OCI-LY3 (cell line): ENCODE data around the gene CD4.

Experiments used
- H2AFZ ChIP-seq: fragments of 200-600, 300-600 bp; shearing (Covaris generic); 2 replicates; pipeline ENCODE4 v1.6.0; 2014; ENCODE audit warnings: antibody characterized with exemption, low read depth, low read length
- H3K27ac ChIP-seq: fragments of 200-600, 300-600 bp; sonication (generic); 2 replicates; pipeline ENCODE4 v1.5.1; 2014; ENCODE audit warnings: mild to moderate bottlenecking, low read length, moderate library complexity, mixed read lengths
- H3K27me3 ChIP-seq: fragments of 200-600, 300-600 bp; sonication (generic); 2 replicates; pipeline ENCODE4 v1.6.1; 2014; ENCODE audit warnings: low read depth, low read length, mixed read lengths
- H3K36me3 ChIP-seq: fragments of 200-600, 300-600 bp; sonication (generic); replicated peaks from 2 replicates; pipeline ENCODE3; 2014; ENCODE audit warnings: low read depth, low read length, mixed read lengths
- H3K4me1 ChIP-seq: fragments of 300-600, 200-600 bp; sonication (generic); 2 replicates; pipeline ENCODE4 v1.6.1; 2014; ENCODE audit warnings: low read length, mixed read lengths
- H3K4me2 ChIP-seq: fragments of 200-600, 300-600 bp; sonication (generic); 2 replicates; pipeline ENCODE4 v1.6.1; 2014; ENCODE audit warnings: low read length, mixed read lengths
- H3K4me3 ChIP-seq: fragments of 300-600, 200-600 bp; sonication (generic); 2 replicates; pipeline ENCODE4 v1.5.1; 2014; ENCODE audit warnings: antibody characterized with exemption, mild to moderate bottlenecking, low read length, moderate library complexity
- H3K79me2 ChIP-seq: fragments of 300-600, 200-600 bp; shearing (Covaris generic); 2 replicates; pipeline ENCODE4 v1.6.1; 2014; ENCODE audit warnings: mild to moderate bottlenecking, low read length, mixed read lengths
- H3K9ac ChIP-seq: fragments of 300-600, 200-600 bp; shearing (Covaris generic); 2 replicates; pipeline ENCODE4 v1.6.0; 2014; ENCODE audit warnings: mild to moderate bottlenecking, low read length, moderate library complexity
- H3K9me3 ChIP-seq: fragments of 200-600, 300-600 bp; shearing (Covaris generic); 2 replicates; pipeline ENCODE4 v1.6.1; 2014; ENCODE audit warnings: low read length, mixed read lengths; ENCODE audit not compliant: insufficient read depth
- H4K20me1 ChIP-seq: fragments of 200-600, 300-600 bp; sonication (generic); 2 replicates; pipeline ENCODE4 v1.6.1; 2016; ENCODE audit warnings: low read length, mixed read lengths; ENCODE audit not compliant: insufficient read depth
- CTCF ChIP-seq: fragments of 200-600, 300-600 bp; sonication (generic); IDR thresholded peaks from 2 replicates; pipeline ENCODE4 v1.5.1; 2014; ENCODE audit warnings: antibody characterized with exemption, low read length, low read depth
- EZH2phosphoT487 ChIP-seq: fragments of 200-600 bp; shearing (Covaris generic); IDR thresholded peaks from 2 replicates; pipeline ENCODE4 v1.6.1; 2018; ENCODE audit warnings: antibody characterized with exemption, mixed run types, low read depth

CD4 gene

GRCh38 chr12:6855322-6855721, 66.0 kb downstream of the CD4 start:
- peaks cover 29% of the 10 kb centered on the region for H3K79me2 ChIP-seq
- no peak overlapping the region for H3K27ac ChIP-seq
- no peak overlapping the region for H2AFZ ChIP-seq
- H3K4me2 ChIP-seq: no peak overlapping the region
- H3K9me3 ChIP-seq: no peaks in the 10 kb centered on the region
- H3K4me3 ChIP-seq: no peak overlapping the region
- peaks cover 25% of the 10 kb centered on the region for H3K36me3 ChIP-seq
- H3K9ac ChIP-seq: no peak overlapping the region
- no peaks in the 10 kb centered on the region for H4K20me1 ChIP-seq
- no peak for TF ChIP-seq CTCF
- no peak for TF ChIP-seq EZH2phosphoT487
- no peaks in the 10 kb centered on the region for H3K27me3 ChIP-seq
- peaks cover 11% of the 10 kb centered on the region for H3K4me1 ChIP-seq

GRCh38 chr12:6858799-6859198, 69.5 kb downstream of the CD4 start:
- peaks cover 49% of the 10 kb centered on the region for H3K36me3 ChIP-seq

GRCh38 chr12:6860116-6860515, 70.8 kb downstream of the CD4 start:
- Histone ChIP-seq H3K36me3 (peaks cover 57% of the 10 kb centered on the region), H3K27me3 (no peaks in the 10 kb centered on the region), H3K4me1 (no peaks in the 10 kb centered on the region), H3K79me2 (0 out of 2 replicates have a peak, but pooled peaks cover under 1% of the 10 kb centered on the region), H3K4me3 (no peak overlapping the region), H3K4me2 (no peak overlapping the region), H3K9ac (no peak overlapping the region), H4K20me1 (no peaks in the 10 kb centered on the region), H2AFZ (no peak overlapping the region), H3K9me3 (no peaks in the 10 kb centered on the region), H3K27ac (no peak overlapping the region)
- no peak for TF ChIP-seq EZH2phosphoT487
- TF ChIP-seq CTCF: no peak

More at GRCh38 chr12:6858799-6859198, 69.5 kb downstream of the CD4 start:
- Histone ChIP-seq H3K9ac (no peak overlapping the region), H3K27me3 (no peaks in the 10 kb centered on the region), H3K9me3 (no peaks in the 10 kb centered on the region), H3K27ac (no peak overlapping the region), H3K4me2 (no peak overlapping the region), H3K79me2 (peaks cover 11% of the 10 kb centered on the region), H4K20me1 (no peaks in the 10 kb centered on the region), H2AFZ (no peak overlapping the region), H3K4me3 (no peak overlapping the region), H3K4me1 (peaks cover 2% of the 10 kb centered on the region)
- TF ChIP-seq CTCF: no peak
- no peak for TF ChIP-seq EZH2phosphoT487

- Histone ChIP-seq H3K79me2 (no peaks in the 10 kb centered on the region), H3K27me3 (no peaks in the 10 kb centered on the region), H3K4me3 (no peak overlapping the region), H3K9me3 (no peaks in the 10 kb centered on the region), H3K4me1 (no peaks in the 10 kb centered on the region), H3K27ac (no peak overlapping the region), H3K9ac (no peak overlapping the region), H3K4me2 (no peak overlapping the region), H3K36me3 (peaks cover 56% of the 10 kb centered on the region), H2AFZ (no peak overlapping the region), H4K20me1 (no peaks in the 10 kb centered on the region)
- no peak for TF ChIP-seq EZH2phosphoT487
- TF ChIP-seq CTCF: no peak
Observed at GRCh38 chr12:6860942-6861341, 71.6 kb downstream of the CD4 start.
